ENCODE data around the gene NEK6.

The NEK6 gene

GRCh38 chr9:124346347-124347163 is 88.8 kb downstream of the NEK6 start:
- no peak for DNase-seq

- DNase-seq: no peak
Measured at GRCh38 chr9:124347206-124347967, 89.6 kb downstream of the NEK6 start.

- no peak for DNase-seq
Measured at GRCh38 chr9:124347968-124348358, 90.2 kb downstream of the NEK6 start.

- no peak for DNase-seq
Measured at GRCh38 chr9:124348363-124348762, 90.6 kb downstream of the NEK6 start.

- no peak for DNase-seq
Measured at GRCh38 chr9:124348831-124349230, 91.1 kb downstream of the NEK6 start.

GRCh38 chr9:124349267-124349666 is 91.5 kb downstream of the NEK6 start:
- DNase-seq: no peak

- no peak for DNase-seq
Measured at GRCh38 chr9:124349675-124350493, 92.1 kb downstream of the NEK6 start.

- DNase-seq: no peak
Measured at GRCh38 chr9:124350494-124351263, 92.9 kb downstream of the NEK6 start.

GRCh38 chr9:124351672-124352468 is 94.1 kb downstream of the NEK6 start:
- DNase-seq: no peak

GRCh38 chr9:124352616-124353015 is 94.9 kb downstream of the NEK6 start:
- DNase-seq: no peak

- DNase-seq: no peak
Measured at GRCh38 chr9:124353166-124353768, 95.5 kb downstream of the NEK6 start.

- no peak for DNase-seq
Measured at GRCh38 chr9:124353811-124354274, 96.1 kb downstream of the NEK6 start.

GRCh38 chr9:124354346-124355038 is 96.7 kb downstream of the NEK6 start:
- DNase-seq: no peak

GRCh38 chr9:124355039-124355940 is 97.5 kb downstream of the NEK6 start:
- no peak for DNase-seq

GRCh38 chr9:124355941-124356744 is 98.4 kb downstream of the NEK6 start:
- no peak for DNase-seq

GRCh38 chr9:124356745-124357390 is 99.1 kb downstream of the NEK6 start:
- no peak for DNase-seq

GRCh38 chr9:124357721-124358361 is 100.1 kb downstream of the NEK6 start:
- no peak for DNase-seq
